Activated CD4-positive, CD25-positive, alpha-beta regulatory T cell treated with anti-CD3 and anti-CD28 coated beads, Interleukin-2, amount 50 U/mL, for 16 hours (primary cell): ENCODE results near the gene SLC2A13.
"Not testable (repeated sequence)": the region's sequence is repeated elsewhere in the genome, so short reads cannot be mapped to it uniquely, and the experiment has no call there.

Source experiments
- DNase-seq: peaks from one replicate; pipeline ENCODE4 v3.0.0-alpha.2; 2020; ENCODE audit warnings: low read depth, low spot score

The SLC2A13 gene

GRCh38 chr12:39928181-39928899 is 177.5 kb downstream of the SLC2A13 start:
- DNase-seq = no peak

DNA sequence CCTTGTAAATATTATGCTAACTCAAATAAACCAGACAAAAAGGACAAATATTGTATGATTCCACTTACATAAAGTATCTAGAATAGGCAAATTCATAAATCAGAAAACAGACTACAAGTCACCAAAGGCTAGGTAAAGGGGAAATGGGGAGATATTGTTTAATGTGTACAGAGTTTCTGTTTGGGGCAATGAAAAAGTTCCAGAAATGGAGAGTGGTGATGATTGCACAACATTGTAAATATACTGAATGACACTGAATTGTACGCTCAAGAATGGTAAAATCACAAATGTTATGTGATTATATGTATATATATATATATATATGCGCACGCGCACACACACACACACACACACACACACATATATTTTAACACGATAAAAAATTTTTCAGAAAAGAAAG is 182.5 kb downstream of the SLC2A13 start:
- no peak for DNase-seq

- not testable (repeated sequence) for DNase-seq
Measured at GRCh38 chr12:39922598-39922997, 183.3 kb downstream of the SLC2A13 start.

DNA sequence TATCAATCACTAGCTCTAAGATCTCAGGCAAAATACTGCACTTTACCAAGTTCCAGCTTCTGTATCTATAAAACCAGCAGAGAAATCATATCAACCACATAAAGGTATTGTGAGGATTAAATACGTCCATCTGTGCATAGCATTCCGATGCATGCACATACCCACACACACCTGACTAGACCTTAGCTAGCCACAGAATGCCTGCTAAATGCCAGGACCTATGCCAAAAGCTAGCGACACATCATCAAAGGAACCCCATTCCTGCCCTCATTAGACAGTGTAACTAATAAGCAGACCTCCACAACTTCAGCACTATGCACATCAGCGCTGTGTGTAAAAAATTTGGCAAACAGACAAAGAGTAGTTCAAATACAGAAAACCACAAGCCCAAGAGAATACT is 185.2 kb downstream of the SLC2A13 start:
- DNase-seq = no peak

- no peak for DNase-seq
Measured at GRCh38 chr12:39920222-39920621, 185.7 kb downstream of the SLC2A13 start.

- no peak for DNase-seq
Measured at GRCh38 chr12:39919790-39920189, 186.1 kb downstream of the SLC2A13 start.

- DNase-seq = no peak
Measured at GRCh38 chr12:39915249-39915648, 190.6 kb downstream of the SLC2A13 start.

DNA sequence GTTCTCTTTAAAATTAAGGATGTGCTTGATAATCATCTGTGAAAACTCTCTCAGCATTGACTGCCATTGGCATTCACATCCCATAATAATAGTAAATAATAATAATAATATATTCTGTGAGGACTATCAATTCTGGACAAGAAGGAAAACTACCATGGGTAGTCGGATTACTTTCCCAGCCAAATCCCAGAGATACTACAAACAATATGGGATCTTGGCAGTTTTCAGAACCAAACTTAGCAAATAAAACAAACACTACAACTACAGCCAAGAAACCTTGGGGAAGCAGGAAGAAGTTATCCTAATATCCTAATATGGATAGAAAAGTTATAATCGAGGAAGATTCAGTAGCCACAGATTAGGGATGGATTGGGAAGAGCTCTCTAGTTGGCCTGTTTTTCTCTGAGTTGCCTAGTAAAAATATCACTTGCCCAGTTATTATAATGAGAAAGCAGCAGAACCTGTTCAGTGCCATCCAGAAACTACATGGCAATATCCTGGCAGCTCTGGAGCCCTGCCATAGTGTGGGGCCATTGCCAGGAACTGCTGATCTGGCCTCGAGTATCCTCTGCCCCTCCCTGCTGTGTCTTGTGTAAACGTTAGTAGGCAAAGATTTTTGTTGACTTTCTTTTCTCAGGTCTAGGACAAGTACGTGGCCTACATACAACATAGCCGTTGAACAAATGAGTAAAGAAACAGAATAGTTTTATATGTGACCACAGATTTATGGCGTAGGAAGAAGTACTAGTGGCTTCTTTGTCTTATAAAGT is 193.5 kb downstream of the SLC2A13 start:
- DNase-seq = no peak

DNA sequence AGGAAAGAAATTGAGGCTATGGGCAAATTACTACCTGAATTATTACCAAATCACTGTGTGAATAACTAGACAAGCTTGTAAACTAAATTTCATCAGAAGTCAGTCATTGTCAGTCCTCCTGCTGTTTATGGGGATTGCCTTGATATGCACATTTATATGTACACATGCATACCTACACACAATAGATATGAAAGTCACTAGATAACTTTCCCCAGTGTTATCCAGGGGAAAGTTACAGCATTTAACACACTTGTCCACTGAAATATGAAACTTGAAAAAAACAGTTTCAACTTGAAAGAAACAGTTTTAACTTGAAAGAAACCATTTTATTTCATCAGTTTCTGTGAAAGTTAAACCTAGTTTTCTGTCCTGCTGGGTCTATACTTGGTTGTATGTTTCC is 199.6 kb downstream of the SLC2A13 start:
- no peak for DNase-seq

DNA sequence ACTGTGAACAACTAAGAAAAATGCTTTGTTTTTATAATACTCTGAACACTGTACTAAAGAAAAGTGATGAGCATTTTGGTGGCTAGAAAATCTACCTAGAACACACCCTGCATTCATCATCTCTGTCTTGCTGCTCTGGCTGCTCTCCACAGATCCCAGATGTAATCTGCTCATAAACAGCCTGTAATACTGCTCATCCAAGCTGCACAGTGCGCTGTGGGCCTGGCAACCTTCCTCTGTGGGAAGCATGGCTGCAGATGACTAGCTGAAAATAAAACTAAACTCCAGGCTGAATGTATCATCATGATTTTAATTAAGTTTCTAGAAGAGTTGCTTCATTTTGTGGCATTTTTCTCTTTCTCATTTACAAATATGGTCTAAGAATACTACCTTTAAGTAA is 200.7 kb downstream of the SLC2A13 start:
- no peak for DNase-seq

- no peak for DNase-seq
Measured at GRCh38 chr12:39902821-39903220, 203.1 kb downstream of the SLC2A13 start.

DNA sequence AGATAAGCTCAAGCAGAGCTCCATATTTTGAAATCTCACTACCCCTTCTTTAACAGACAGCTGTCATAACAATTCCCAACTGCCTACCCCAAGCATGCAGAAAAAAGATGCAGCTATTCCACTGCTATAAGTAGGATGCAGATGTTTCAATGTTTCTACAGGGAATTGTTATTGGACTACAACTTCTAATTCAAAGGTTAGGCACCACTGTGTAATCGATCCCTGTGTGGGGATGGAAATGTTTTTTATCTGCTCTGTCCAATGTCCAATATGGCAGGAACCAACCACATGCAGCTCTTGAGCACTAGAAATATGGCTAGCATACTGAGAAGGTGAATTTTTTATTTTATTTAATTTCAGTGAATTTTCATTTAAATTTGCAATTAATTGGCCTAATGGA is 208.6 kb downstream of the SLC2A13 start:
- no peak for DNase-seq

DNA sequence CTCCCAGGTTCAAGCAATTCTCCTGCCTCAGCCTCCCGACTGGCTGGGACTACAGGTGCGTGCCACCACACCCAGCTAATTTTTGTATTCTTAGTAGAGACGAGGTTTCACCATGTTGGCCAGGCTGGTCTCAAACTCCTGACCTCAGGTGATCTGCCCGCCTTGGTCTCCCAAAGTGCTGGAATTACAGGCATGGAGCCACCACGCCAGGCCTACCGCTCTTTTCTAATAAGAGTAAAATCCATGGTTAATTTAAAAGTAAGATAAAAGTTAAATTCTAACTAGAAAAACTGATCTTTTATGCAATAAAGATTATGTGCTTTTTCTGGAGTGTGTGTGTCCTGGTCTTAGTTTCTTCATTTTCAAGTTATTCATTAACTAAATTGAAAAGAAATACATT is 212.5 kb downstream of the SLC2A13 start:
- DNase-seq = not testable (repeated sequence)

DNA sequence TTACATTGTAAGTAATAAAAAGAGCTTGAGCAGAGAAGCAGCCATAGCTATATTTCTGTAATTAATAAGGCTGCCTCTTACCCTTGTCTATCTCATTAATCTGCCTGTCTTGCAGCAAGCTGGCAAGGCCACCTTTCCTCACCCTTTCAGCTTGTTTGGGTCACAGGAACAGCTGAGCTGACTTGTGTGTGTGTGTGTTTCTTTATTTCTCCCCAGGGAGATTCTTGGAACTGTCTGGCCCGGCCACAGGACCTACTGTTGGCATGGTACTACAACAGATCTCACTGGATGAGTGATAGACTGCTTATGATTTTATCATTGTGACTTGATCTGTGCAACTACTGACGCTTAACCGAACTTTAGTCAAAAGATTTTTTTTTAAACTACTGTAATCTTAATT is 213.7 kb downstream of the SLC2A13 start:
- no peak for DNase-seq

DNA sequence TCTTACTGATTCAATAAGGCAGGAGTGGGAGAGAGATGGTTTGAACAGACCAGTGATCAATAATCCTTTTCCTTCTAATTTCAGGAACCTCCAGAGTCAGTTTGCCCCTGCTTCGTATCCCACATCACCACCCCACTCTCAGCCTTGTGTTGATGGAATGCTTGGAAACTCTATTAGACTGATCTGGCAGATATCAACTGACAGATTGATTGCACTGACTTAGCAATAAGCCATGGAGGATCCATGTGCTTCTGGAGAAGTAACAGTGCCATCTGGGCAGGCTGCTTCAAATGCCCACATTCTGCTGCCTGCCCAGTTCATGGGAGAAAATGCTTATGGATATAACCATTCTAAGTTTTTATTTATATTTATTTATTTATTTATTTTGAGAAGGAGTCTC is 218.0 kb downstream of the SLC2A13 start:
- no peak for DNase-seq

DNA sequence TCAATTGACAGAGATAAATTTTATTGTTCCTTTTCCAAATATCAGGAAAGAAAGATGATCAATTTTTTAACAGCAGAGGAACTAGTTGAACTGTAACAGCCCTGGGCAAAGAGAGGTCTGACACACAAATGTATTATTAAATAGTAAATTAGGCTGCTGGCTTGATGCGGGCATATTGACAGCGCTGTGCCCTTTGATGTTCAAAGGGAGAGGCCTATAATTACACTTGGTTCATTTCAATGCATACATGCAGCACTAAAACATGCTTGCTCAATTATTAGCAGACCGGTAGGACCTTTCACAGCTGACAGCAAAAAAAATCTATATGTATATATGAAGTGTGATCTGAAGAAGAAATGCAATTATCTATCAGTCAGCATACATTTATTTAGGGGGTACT is 219.8 kb downstream of the SLC2A13 start:
- no peak for DNase-seq

- no peak for DNase-seq
Measured at GRCh38 chr12:39884616-39885125, 221.2 kb downstream of the SLC2A13 start.

- DNase-seq = no peak
Measured at GRCh38 chr12:39883411-39883810, 222.5 kb downstream of the SLC2A13 start.

DNA sequence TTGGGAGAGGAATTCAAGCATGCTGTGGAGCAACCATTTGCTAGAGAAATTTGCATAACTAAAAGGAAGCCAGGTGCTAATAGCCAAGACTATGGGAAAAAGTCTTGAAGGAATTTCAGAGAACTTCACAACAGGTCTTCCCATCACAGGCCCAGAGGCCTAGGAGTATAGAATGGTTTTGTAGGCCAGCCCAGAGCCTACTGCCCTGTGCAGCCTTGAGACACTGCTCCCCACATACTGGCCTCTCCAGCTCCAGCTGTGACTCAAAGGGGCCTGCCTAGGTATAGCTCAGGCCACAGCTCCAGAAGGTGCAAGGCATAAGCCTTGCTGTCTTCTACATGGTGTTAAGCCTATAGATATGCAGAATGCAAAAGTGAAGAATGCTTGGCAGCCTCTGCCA is 227.1 kb downstream of the SLC2A13 start:
- DNase-seq = no peak

DNA sequence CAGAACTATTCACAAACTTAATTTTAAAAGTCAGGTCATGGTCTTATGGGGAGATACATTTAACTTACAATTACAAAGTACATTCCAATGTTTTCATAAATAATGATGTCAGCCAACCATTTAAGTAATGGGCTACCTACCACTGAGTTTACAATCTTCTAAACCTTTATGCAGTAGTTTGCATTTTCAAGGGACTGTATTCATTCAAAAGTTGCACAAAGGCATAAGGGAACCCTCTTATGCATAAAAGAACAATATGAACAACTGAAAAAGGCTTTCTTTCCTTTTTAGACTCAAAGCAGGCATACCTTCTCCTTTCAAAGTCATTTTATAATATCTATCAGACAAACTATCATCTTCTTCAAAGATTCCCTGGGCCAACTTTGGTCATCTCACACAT is 230.2 kb downstream of the SLC2A13 start:
- DNase-seq = no peak

DNA sequence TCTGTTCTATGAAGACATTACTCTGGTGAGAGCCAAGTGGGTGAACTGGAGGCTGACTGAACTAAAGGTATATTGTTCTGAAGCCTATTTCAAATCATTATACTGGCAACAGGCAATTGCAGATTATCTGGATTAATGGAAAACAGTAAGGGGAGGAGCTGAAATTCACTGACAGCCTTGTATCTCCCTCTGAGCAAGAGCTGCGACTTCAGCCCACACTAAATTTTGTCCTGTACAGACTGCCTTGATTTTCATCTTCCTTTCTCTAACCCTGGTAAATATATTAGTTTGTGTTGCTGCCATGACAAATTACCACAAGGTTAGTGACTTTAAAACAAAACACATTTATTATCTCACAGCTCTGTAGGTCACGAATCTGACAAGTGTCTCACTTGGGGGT is 231.1 kb downstream of the SLC2A13 start:
- DNase-seq = no peak

DNA sequence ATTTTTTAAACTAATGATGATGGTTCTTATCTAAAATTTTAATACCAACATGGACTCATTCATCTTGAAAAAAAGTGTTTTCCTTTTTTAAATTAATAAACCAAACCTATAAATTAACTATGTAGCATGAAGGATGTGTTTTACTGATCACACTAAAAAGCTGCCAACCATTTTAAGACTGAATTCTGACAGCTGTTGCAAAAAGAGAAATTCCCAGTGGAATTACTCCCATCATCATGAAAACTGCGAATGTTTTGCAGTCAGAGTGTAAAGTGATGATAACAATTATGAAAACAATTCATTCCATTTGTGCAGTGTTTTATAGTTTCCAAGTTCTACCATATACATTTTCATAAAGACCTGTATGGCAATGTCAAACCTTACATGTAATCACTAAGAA is 232.8 kb downstream of the SLC2A13 start:
- DNase-seq = no peak

DNA sequence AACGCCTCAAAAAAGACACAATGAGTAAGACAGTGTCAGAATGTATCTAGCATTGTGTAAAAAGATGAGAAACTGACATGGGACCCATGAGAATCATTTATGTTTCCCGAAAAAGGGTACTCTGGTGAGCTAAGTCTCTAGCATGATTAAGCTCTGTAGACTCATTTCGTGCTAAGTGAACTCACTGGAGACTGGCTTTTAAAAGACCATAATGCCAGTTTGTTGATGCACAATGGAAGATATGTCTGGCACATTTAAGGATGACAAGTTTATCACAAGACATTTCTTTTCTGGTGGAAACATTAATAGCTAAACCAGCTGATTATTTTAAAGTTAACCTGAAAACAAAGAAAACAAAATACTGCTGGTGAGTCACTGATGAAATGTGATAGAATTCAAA is 233.5 kb downstream of the SLC2A13 start:
- DNase-seq = no peak
